Adrenal gland (tissue), 5 donors: ENCODE data around the gene IBA57.

ENCODE experiments used
- POLR2A ChIP-seq, 2 donors: fragments of 450-650 bp; IDR thresholded peaks; one replicate each; pipeline ENCODE4 v1.6.1; 2017; ENCODE audit warnings: antibody characterized with exemption in 2 of 2, mild to moderate bottlenecking in 2 of 2, moderate library complexity in 1 of 2
- TF ChIP-seq, protein P1 (sequence below), 6 experiments: fragments of 450-650 bp in 4 of 6; fragments of 200-600 bp in 2 of 6; sonication (generic) in 1 of 6; IDR thresholded peaks; 1 replicate in 5 of 6; 2 replicates in 1 of 6; pipeline versions ENCODE4 v1.5.1 to v1.8.0; 2016 to 2021; ENCODE audit warnings: antibody characterized with exemption in 6 of 6, mild to moderate bottlenecking in 2 of 6, moderate library complexity in 1 of 6
- donor health status: DM: no; HTN: no; CAD: no.

DNA sequence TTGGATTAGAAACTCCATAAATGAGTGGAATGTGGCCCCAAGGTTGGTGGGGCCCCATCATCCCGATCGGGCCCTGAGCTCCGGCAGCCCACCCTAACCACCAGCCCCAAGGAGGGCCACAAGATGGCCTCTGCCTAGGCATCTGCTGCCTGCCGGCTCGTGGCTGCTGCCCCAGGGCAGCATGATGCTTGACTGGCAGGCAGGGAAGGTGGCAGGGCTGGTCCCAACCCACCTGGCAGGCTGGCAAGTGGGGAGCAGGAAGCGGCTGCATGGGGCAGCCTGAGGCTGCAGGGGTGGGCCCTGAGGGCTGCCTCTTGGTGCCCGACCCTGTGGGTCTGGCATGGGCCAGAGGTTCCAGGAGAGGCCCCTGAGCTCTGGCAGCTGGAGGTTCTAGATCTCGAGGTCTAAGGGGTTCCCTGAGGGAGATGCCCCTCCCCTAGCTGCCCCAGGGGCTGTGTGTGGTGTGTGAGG lies 16.6 kb upstream of the IBA57 start:
- TF ChIP-seq POLR2A (IDR thresholded peaks at IDR 0.05): no peak
- TF ChIP-seq, protein P1, sequence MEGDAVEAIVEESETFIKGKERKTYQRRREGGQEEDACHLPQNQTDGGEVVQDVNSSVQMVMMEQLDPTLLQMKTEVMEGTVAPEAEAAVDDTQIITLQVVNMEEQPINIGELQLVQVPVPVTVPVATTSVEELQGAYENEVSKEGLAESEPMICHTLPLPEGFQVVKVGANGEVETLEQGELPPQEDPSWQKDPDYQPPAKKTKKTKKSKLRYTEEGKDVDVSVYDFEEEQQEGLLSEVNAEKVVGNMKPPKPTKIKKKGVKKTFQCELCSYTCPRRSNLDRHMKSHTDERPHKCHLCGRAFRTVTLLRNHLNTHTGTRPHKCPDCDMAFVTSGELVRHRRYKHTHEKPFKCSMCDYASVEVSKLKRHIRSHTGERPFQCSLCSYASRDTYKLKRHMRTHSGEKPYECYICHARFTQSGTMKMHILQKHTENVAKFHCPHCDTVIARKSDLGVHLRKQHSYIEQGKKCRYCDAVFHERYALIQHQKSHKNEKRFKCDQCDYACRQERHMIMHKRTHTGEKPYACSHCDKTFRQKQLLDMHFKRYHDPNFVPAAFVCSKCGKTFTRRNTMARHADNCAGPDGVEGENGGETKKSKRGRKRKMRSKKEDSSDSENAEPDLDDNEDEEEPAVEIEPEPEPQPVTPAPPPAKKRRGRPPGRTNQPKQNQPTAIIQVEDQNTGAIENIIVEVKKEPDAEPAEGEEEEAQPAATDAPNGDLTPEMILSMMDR (IDR thresholded peaks at IDR 0.05): no peak
